SU-DHL-6 (cell line): Measurements from ENCODE around the gene SLC25A3.

Source experiments
- H2AFZ ChIP-seq: fragments of 200-600 bp; sonication (generic); 2 replicates; pipeline ENCODE4 v1.6.1; 2014; ENCODE audit warnings: low read depth, mild to moderate bottlenecking, moderate library complexity, mixed read lengths, antibody characterized with exemption, low read length; ENCODE audit not compliant: severe bottlenecking
- H3F3A ChIP-seq: fragments of 200-600 bp; shearing (Covaris generic); 2 replicates; pipeline ENCODE4 v1.6.0; 2016; ENCODE audit warnings: antibody characterized with exemption, mild to moderate bottlenecking; ENCODE audit not compliant: insufficient read depth
- H3K27ac ChIP-seq: fragments of 200-600 bp; sonication (generic); 2 replicates; pipeline ENCODE4 v1.5.1; 2016; ENCODE audit warnings: low read depth, mild to moderate bottlenecking, low read length, moderate library complexity, mixed read lengths
- H3K27me3 ChIP-seq: fragments of 200-600 bp; sonication (generic), shearing (Covaris generic); 2 replicates; pipeline ENCODE4 v1.6.0; 2014; ENCODE audit warnings: mild to moderate bottlenecking, low read length
- H3K36me3 ChIP-seq: fragments of 200-600 bp; sonication (generic); 2 replicates; pipeline ENCODE4 v1.6.1; 2014; ENCODE audit warnings: mild to moderate bottlenecking, low read length, mixed read lengths
- H3K4me2 ChIP-seq: fragments of 300-600, 200-600 bp; shearing (Covaris generic), sonication (generic); 2 replicates; pipeline ENCODE4 v1.6.0; 2014; ENCODE audit warnings: low read length, low read depth, mild to moderate bottlenecking; ENCODE audit not compliant: poor library complexity, severe bottlenecking
- H3K4me3 ChIP-seq: fragments of 200-600 bp; sonication (generic); 2 replicates; pipeline ENCODE4 v1.5.1; 2014; ENCODE audit warnings: antibody characterized with exemption, low read length, mild to moderate bottlenecking, mixed read lengths; ENCODE audit not compliant: insufficient read depth, poor library complexity, severe bottlenecking
- H3K79me2 ChIP-seq: fragments of 200-600 bp; sonication (generic); 2 replicates; pipeline ENCODE4 v1.6.1; 2014; ENCODE audit warnings: mild to moderate bottlenecking, low read length, moderate library complexity; ENCODE audit not compliant: insufficient read depth
- H3K9ac ChIP-seq: fragments of 200-600 bp; sonication (generic); 2 replicates; pipeline ENCODE4 v1.7.0; 2014; ENCODE audit warnings: mild to moderate bottlenecking, low read length
- H3K9me2 ChIP-seq: fragments of 200-600 bp; sonication (generic); replicated peaks from 2 replicates; pipeline ENCODE4 v1.6.1; 2014; ENCODE audit warnings: low read length; ENCODE audit not compliant: insufficient read depth
- H3K9me3 ChIP-seq: fragments of 200-600 bp; sonication (generic); 2 replicates; pipeline ENCODE4 v1.6.1; 2014; ENCODE audit warnings: low read length, mixed read lengths; ENCODE audit not compliant: insufficient read depth
- H4K20me1 ChIP-seq: fragments of 200-600 bp; sonication (generic); 2 replicates; pipeline ENCODE4 v1.6.1; 2014; ENCODE audit warnings: low read depth, mild to moderate bottlenecking, antibody characterized with exemption, low read length, moderate library complexity, mixed read lengths
- EZH2phosphoT487 ChIP-seq: fragments of 200-600 bp; sonication (generic), shearing (Covaris generic); conservative IDR thresholded peaks from 2 replicates; pipeline ENCODE4 v1.6.1; 2018; ENCODE audit warnings: mild to moderate bottlenecking, antibody characterized with exemption, low read length, moderate library complexity, mixed read lengths
- TF ChIP-seq, protein P1 (sequence below): fragments of 200-600 bp; sonication (generic); IDR thresholded peaks from one replicate; pipeline ENCODE4 v1.5.1; 2017; ENCODE audit warnings: antibody characterized with exemption, mild to moderate bottlenecking, low read length, moderate library complexity; ENCODE audit not compliant: insufficient read depth, poor library complexity, severe bottlenecking

Gene SLC25A3

DNA sequence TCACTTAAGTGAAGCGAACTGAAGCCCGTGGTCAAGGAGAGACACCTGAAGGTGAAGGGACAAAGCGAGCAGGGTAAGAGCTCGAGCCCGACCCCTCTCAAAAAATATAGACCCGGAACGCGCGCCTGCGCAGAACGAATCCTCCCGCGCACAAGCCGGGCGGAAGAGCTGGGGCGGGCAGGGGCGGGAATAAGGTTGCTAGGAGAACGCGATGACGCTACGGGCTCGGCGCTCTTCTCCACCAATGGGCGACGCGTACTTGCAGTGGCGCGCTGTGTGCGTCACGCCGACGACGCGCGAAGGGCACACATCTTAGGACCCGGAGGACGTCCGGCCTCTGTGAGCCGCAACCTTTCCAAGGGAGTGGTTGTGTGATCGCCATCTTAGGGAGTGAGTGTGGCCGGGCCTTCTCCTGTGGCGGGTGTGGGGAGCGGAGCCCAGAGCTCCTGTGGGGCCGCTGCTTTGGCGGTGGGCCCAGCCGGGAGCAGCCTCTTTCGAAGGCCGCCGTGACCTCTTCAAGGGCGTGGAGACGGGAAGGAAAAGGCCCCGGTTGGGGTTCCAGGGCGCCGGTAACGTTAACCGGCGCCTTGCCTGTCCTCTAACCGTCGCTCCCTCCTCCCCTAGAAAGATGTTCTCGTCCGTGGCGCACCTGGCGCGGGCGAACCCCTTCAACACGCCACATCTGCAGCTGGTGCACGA lies at the start of gene SLC25A3:
TSS of gene SLC25A3 (plus strand) at position 336 of the 699 bp plus-strand sequence. CDS start at position 629, 293 bp downstream.
- Histone ChIP-seq H3K4me2 (peak within 1 kb of the TSS; percentile 94), H2AFZ (peak within 1 kb of the TSS; percentile 30), H3K27me3 (no peaks in the 10 kb centered on the region), H3K27ac (peak within 1 kb of the TSS; percentile 68), H3K9me3 (no peaks in the 10 kb centered on the region), H3K4me3 (peak within 1 kb of the TSS; percentile 70), H4K20me1 (peaks cover 29% of the 10 kb centered on the region), H3K9ac (peak within 1 kb of the TSS; percentile 95), H3K36me3 (peaks cover 35% of the 10 kb centered on the region), H3K9me2 (no peaks in the 10 kb centered on the region), H3F3A (peaks cover 12% of the 10 kb centered on the region; the same call in 1 of the 2 replicates), H3K79me2 (peaks cover 50% of the 10 kb centered on the region)
- TF ChIP-seq EZH2phosphoT487 = no peak
- TF ChIP-seq, protein P1, sequence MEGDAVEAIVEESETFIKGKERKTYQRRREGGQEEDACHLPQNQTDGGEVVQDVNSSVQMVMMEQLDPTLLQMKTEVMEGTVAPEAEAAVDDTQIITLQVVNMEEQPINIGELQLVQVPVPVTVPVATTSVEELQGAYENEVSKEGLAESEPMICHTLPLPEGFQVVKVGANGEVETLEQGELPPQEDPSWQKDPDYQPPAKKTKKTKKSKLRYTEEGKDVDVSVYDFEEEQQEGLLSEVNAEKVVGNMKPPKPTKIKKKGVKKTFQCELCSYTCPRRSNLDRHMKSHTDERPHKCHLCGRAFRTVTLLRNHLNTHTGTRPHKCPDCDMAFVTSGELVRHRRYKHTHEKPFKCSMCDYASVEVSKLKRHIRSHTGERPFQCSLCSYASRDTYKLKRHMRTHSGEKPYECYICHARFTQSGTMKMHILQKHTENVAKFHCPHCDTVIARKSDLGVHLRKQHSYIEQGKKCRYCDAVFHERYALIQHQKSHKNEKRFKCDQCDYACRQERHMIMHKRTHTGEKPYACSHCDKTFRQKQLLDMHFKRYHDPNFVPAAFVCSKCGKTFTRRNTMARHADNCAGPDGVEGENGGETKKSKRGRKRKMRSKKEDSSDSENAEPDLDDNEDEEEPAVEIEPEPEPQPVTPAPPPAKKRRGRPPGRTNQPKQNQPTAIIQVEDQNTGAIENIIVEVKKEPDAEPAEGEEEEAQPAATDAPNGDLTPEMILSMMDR = no peak

DNA sequence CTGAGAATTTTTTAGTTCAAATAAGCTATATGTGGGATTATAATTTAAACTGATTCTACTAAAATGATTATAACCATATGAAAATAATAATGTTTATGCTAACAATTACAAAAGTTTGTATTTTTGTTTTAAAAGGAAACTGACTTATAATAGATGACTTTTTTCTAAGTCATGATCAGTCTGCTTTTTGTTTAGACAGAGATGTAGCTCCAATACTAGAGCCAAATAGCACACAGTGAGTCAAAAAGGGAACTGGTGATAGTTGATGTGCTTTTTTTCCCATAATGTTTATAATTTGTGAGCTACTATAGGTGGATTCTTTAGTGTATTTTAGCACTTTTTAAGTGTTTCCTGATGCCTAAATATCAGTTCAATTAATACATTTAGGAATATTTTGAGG lies 49.8 kb upstream of the SLC25A3 start:
- Histone ChIP-seq H3K4me2 (no peak overlapping the region), H4K20me1 (peaks cover 36% of the 10 kb centered on the region), H3K4me3 (no peak overlapping the region), H3K9me3 (no peaks in the 10 kb centered on the region), H2AFZ (no peak overlapping the region), H3K79me2 (peaks cover 47% of the 10 kb centered on the region), H3K9ac (no peak overlapping the region), H3F3A (peaks cover 62% of the 10 kb centered on the region; the same call in 1 of the 2 replicates), H3K9me2 (no peaks in the 10 kb centered on the region), H3K36me3 (peaks cover 79% of the 10 kb centered on the region), H3K27me3 (no peaks in the 10 kb centered on the region), H3K27ac (no peak overlapping the region)
- TF ChIP-seq, protein P1 = no peak
- TF ChIP-seq EZH2phosphoT487 = no peak

DNA sequence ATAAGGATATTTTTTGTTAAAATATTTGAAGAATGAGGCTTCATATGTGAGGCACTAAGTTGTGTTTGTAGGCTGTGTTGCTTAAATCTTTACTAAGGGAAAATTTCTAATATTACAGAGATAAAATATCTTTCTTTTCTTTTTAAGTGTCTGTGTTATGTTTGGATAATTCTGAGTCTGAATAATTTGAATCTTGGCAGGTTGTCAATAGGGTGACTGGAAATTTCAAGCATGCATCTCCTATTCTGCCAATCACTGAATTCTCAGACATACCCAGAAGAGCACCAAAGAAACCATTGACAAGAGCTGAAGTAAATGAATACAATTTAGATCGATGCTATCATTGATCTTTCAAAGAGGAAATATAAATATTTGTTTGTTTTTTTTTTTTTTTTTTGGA lies 48.7 kb upstream of the SLC25A3 start:
- Histone ChIP-seq H3K9ac (no peak overlapping the region), H3K36me3 (peaks cover 82% of the 10 kb centered on the region), H3K9me2 (no peaks in the 10 kb centered on the region), H3K79me2 (peaks cover 43% of the 10 kb centered on the region), H3K27me3 (no peaks in the 10 kb centered on the region), H3K27ac (no peak overlapping the region), H4K20me1 (peaks cover 39% of the 10 kb centered on the region), H3F3A (peaks cover 71% of the 10 kb centered on the region), H3K4me3 (no peak overlapping the region), H2AFZ (no peak overlapping the region), H3K4me2 (no peak overlapping the region), H3K9me3 (no peaks in the 10 kb centered on the region)
- TF ChIP-seq EZH2phosphoT487 = no peak
- TF ChIP-seq, protein P1 = no peak
